Measurements from ENCODE around the gene TNFRSF6B. TPM values are rescaled to one million over a fixed set of nuclear protein-coding genes. Genes with fewer than 3 reads are reported as not detected.

TNFRSF6B gene
- total and polyA plus RNA-seq, 4 donors: 2.1 to 73.9 (median 8.7) TPM

GRCh38 chr20:63703471-63703975 lies 7.1 kb downstream of the TNFRSF6B start:
- peak; percentile 44 to 75 for DNase-seq
- 85 to 88% methylated on average over 14 to 15 of the region's 15 CpGs for WGBS, 2 donors
- Histone ChIP-seq H3K4me1 (ENCODE audit: control insufficient read depth in 1 of 2, insufficient read depth in 2 of 2, low read length in 2 of 2) (no peaks in the 10 kb centered on the region), H3K4me3 (ENCODE audit: low read length in 2 of 2) (no peak overlapping the region), H3K27ac (ENCODE audit: low read depth in 1 of 2, low read length in 2 of 2) (no peak overlapping the region), H3K27me3 (ENCODE audit: control insufficient read depth in 1 of 2, insufficient read depth in 2 of 2, low read length in 1 of 2) (no peaks in the 10 kb centered on the region), H3K36me3 (ENCODE audit: control insufficient read depth in 1 of 2, insufficient read depth in 2 of 2, low read length in 1 of 2) (no peaks in the 10 kb centered on the region), H3K9me3 (ENCODE audit: control insufficient read depth, low read length) (no peaks in the 10 kb centered on the region)
- ATAC-seq (ENCODE audit: low FRiP score): no peak
- intact Hi-C loops (cut with DNase I): no loop called here

DNA sequence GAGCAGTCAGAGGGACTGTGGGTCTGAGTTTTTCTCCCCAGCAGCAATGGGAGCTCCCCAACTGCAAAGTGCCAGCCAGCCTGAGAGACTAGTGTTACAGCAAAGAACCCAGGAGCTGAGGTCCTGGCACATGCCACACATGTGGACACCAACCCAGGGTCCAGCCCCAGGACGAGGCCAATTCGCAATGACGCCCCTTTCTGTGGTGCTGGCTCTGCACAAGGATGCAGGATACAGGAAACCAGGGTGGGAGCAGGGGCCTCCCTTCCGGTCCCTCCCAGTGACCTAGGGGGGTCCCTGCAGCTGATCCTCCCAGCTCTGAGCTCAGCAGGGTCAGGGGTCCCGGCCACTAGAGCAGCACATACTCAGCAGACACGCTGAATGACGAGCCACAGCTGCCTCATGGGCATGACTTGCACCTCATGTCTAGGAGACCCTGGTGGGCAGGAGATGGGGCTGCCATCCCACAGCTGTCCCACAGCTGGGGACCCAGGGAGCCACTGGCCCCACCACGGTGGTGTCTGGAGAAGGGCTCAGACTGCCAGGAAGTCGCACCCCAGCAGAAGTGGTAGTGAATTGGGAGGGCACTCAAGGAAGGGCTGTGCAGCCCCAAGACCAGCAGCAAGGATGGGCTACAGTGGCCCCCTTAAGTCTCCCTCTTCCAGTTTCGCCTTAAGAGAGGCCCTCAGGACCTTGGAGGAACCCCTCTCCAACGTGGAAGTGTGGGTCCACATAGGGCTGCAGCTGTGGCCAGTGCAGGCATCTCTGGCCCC lies 7.7 kb downstream of the TNFRSF6B start:
- Histone ChIP-seq H3K9me3 (ENCODE audit: control insufficient read depth, low read length) (no peaks in the 10 kb centered on the region), H3K4me3 (ENCODE audit: low read length in 2 of 2) (no peak overlapping the region), H3K36me3 (ENCODE audit: control insufficient read depth in 1 of 2, insufficient read depth in 2 of 2, low read length in 1 of 2) (no peaks in the 10 kb centered on the region), H3K27ac (ENCODE audit: low read depth in 1 of 2, low read length in 2 of 2) (no peak overlapping the region), H3K4me1 (ENCODE audit: control insufficient read depth in 1 of 2, insufficient read depth in 2 of 2, low read length in 2 of 2) (no peaks in the 10 kb centered on the region), H3K27me3 (ENCODE audit: control insufficient read depth in 1 of 2, insufficient read depth in 2 of 2, low read length in 1 of 2) (no peaks in the 10 kb centered on the region)
- DNase-seq (peak; percentile 36 to 65), ATAC-seq (ENCODE audit: low FRiP score) (no peak)
- WGBS, 2 donors: 85 to 89% methylated on average over 11 of the region's 11 CpGs
- intact Hi-C loops (cut with DNase I): no loop called here

DNA sequence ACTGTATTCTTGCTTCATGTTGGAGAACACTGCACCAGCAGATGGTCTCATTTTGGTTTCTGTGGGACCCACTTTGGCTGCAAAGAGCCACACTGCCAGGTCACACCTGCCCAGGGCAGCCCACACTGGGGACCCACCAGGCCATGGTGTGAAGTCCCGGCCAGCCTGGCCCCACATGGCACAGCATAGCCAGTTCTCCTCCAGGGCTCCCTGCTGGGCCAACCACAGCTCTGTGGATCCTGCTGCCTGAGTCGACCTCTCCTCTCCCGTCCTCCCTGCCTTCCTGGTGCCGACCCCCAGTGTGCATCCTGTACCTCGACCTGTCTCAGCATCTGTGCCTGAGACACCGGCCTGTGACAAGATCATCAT lies 8.3 kb downstream of the TNFRSF6B start:
- no peak for ATAC-seq (ENCODE audit: low FRiP score)
- WGBS, 2 donors: 86 to 94% methylated on average over 6 of the region's 6 CpGs
- Histone ChIP-seq H3K4me3 (ENCODE audit: low read length in 2 of 2) (no peak overlapping the region), H3K4me1 (ENCODE audit: control insufficient read depth in 1 of 2, insufficient read depth in 2 of 2, low read length in 2 of 2) (no peaks in the 10 kb centered on the region), H3K27me3 (ENCODE audit: control insufficient read depth in 1 of 2, insufficient read depth in 2 of 2, low read length in 1 of 2) (no peaks in the 10 kb centered on the region), H3K36me3 (ENCODE audit: control insufficient read depth in 1 of 2, insufficient read depth in 2 of 2, low read length in 1 of 2) (no peaks in the 10 kb centered on the region), H3K9me3 (ENCODE audit: control insufficient read depth, low read length) (no peaks in the 10 kb centered on the region), H3K27ac (ENCODE audit: low read depth in 1 of 2, low read length in 2 of 2) (no peak overlapping the region)
- intact Hi-C loops (cut with DNase I): no loop called here
- peak in 1 of 2 donors; percentile 73 for DNase-seq

GRCh38 chr20:63705232-63706026 lies 9.0 kb downstream of the TNFRSF6B start:
- peak in 1 of 2 donors; percentile 51 for DNase-seq
- Histone ChIP-seq H3K4me3 (ENCODE audit: low read length in 2 of 2) (no peak overlapping the region), H3K27ac (ENCODE audit: low read depth in 1 of 2, low read length in 2 of 2) (no peak overlapping the region), H3K9me3 (ENCODE audit: control insufficient read depth, low read length) (no peaks in the 10 kb centered on the region), H3K4me1 (ENCODE audit: control insufficient read depth in 1 of 2, insufficient read depth in 2 of 2, low read length in 2 of 2) (no peaks in the 10 kb centered on the region), H3K36me3 (ENCODE audit: control insufficient read depth in 1 of 2, insufficient read depth in 2 of 2, low read length in 1 of 2) (no peaks in the 10 kb centered on the region), H3K27me3 (ENCODE audit: control insufficient read depth in 1 of 2, insufficient read depth in 2 of 2, low read length in 1 of 2) (no peaks in the 10 kb centered on the region)
- 87 to 91% methylated on average over 8 of the region's 8 CpGs for WGBS, 2 donors
- ATAC-seq (ENCODE audit: low FRiP score): no peak
- intact Hi-C loops (cut with DNase I): no loop called here

DNA sequence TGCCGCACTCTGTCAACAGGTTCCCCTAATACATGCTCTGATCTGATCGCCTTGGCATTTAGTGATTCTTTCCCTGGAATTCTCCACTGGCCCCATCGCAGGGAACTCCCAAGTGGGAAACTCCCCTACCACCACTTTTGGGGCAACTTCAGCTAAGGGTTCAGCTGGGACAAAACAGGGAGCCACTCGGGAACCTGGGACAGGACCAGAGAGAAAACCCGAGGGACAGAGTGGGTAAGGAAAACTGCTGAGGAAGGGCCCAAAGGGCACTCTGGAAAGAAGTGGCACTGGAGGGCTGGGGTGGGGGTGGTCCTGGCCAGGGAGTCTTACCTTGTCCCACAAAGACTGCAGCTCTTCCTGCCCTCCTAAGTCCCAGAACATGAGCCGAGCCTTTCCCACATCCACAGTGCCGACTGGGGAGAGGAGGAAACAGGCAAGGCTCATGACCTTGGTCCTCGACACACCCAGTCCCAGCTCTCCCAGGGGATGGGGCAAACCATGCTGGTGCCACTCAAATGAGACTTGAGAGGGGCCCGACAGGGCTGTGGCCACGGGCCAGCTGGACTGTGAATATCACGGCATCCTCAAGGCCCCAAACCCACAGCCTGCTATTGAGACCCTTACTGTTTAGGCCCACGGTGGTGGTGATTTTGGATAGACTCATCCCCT lies 9.7 kb downstream of the TNFRSF6B start:
- DNase-seq: peak in 1 of 2 donors; percentile 68
- Histone ChIP-seq H3K9me3 (ENCODE audit: control insufficient read depth, low read length) (no peaks in the 10 kb centered on the region), H3K4me1 (ENCODE audit: control insufficient read depth in 1 of 2, insufficient read depth in 2 of 2, low read length in 2 of 2) (no peaks in the 10 kb centered on the region), H3K27ac (ENCODE audit: low read depth in 1 of 2, low read length in 2 of 2) (no peak overlapping the region), H3K27me3 (ENCODE audit: control insufficient read depth in 1 of 2, insufficient read depth in 2 of 2, low read length in 1 of 2) (no peaks in the 10 kb centered on the region), H3K4me3 (ENCODE audit: low read length in 2 of 2) (no peak overlapping the region), H3K36me3 (ENCODE audit: control insufficient read depth in 1 of 2, insufficient read depth in 2 of 2, low read length in 1 of 2) (no peaks in the 10 kb centered on the region)
- intact Hi-C loops (cut with DNase I): no loop called here
- 80 to 87% methylated on average over 12 of the region's 12 CpGs for WGBS, 2 donors
- ATAC-seq (ENCODE audit: low FRiP score): no peak

DNA sequence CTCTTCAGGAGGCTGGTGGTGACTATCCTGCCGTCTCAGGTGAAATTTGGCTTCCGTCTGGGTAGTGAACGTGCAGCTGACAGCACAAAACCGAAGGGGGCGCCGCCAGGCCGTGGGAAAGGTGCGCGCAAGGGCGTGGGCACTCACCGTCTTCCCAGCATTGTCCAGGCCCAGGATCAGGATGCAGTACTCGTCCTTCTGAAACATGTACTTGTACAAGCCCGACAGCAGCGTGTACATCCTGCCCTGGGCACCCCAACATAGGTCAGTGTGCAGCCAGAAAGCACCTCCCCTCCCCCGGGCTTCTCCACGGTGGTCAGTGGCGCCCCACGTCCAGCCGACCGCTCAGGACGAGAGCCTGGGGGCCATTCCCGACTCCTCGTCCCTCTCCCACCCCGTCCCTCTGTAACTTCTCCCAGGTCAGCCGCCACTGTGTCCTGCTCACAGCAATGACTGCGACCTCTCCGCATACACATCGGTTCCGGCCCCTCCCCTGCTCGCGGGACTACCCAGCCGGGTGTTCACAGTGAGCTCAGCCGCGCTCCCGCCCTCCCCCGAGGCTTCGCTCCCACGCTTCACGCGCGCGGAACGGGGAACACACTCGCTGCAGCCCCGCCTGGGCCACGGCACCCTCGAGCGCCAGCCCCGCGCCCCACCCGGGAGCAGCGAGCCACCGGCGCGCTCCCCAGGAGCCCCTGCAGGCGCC lies 10.6 kb downstream of the TNFRSF6B start:
- ATAC-seq (ENCODE audit: low FRiP score) (peak; percentile 32), DNase-seq (peak; percentile 64 to 85)
- Histone ChIP-seq H3K27ac (ENCODE audit: low read depth in 1 of 2, low read length in 2 of 2) (peak overlapping the region; percentile 6 to 84), H3K27me3 (ENCODE audit: control insufficient read depth in 1 of 2, insufficient read depth in 2 of 2, low read length in 1 of 2) (no peaks in the 10 kb centered on the region), H3K4me1 (ENCODE audit: control insufficient read depth in 1 of 2, insufficient read depth in 2 of 2, low read length in 2 of 2) (no peaks in the 10 kb centered on the region), H3K9me3 (ENCODE audit: control insufficient read depth, low read length) (no peaks in the 10 kb centered on the region), H3K36me3 (ENCODE audit: control insufficient read depth in 1 of 2, insufficient read depth in 2 of 2, low read length in 1 of 2) (peaks cover 0 to 1% of the 10 kb centered on the region in 2 donors), H3K4me3 (ENCODE audit: low read length in 2 of 2) (peak overlapping the region; percentile 93 to 96)
- WGBS, 2 donors: 4 to 5% methylated on average over 51 to 56 of the region's 56 CpGs
- intact Hi-C loops (cut with DNase I): loop anchor here in 1 of 2 donors (1.0 kb wide), 1 partner anchor 49 kb away; the partner anchor contains the start of gene RTEL1

GRCh38 chr20:63707558-63708300 lies 11.3 kb downstream of the TNFRSF6B start, which contains the start of the genes ARFRP1 and ZGPAT:
Gene ARFRP1, minus strand, starts transcription at chr20:63707976. Its CDS starts 885 bp downstream, at chr20:63707091.
Gene ZGPAT, plus strand, starts transcription at chr20:63708039. Its CDS starts 542 bp downstream, at chr20:63708581.
- Histone ChIP-seq H3K4me1 (ENCODE audit: control insufficient read depth in 1 of 2, insufficient read depth in 2 of 2, low read length in 2 of 2) (no peaks in the 10 kb centered on the region), H3K9me3 (ENCODE audit: control insufficient read depth, low read length) (no peaks in the 10 kb centered on the region), H3K4me3 (ENCODE audit: low read length in 2 of 2) (peak within 1 kb of the TSS; percentile 93 to 96), H3K27ac (ENCODE audit: low read depth in 1 of 2, low read length in 2 of 2) (peak within 1 kb of the TSS; percentile 6 to 84), H3K36me3 (ENCODE audit: control insufficient read depth in 1 of 2, insufficient read depth in 2 of 2, low read length in 1 of 2) (peaks cover 0 to 1% of the 10 kb centered on the region in 2 donors), H3K27me3 (ENCODE audit: control insufficient read depth in 1 of 2, insufficient read depth in 2 of 2, low read length in 1 of 2) (no peaks in the 10 kb centered on the region)
- DNase-seq (peak; percentile 94 to 97), ATAC-seq (ENCODE audit: low FRiP score) (peak; percentile 95)
- intact Hi-C loops (cut with DNase I): loop anchor here in 1 of 2 donors (1.0 kb wide), 1 partner anchor 49 kb away; the partner anchor contains the start of gene RTEL1
- WGBS, 2 donors: 0% methylated on average over 44 to 98 of the region's 98 CpGs
